Thyroid gland (tissue), 4 donors: ENCODE results near the gene OR5AP2. TPM values are rescaled to one million over a fixed set of nuclear protein-coding genes. Genes with fewer than 3 reads are reported as not detected.

Experiments
- DNase-seq, 2 donors: peaks; one replicate each; pipeline ENCODE4 v3.0.0-alpha.2; 2019
- H3K27ac ChIP-seq, 3 donors: fragments of 200-600 bp; sonication (generic); 1 replicate in 2 of 3; 2 replicates in 1 of 3; pipeline ENCODE4 v1.5.1; 2016 to 2019; ENCODE audit warnings: mild to moderate bottlenecking in 1 of 3, moderate library complexity in 1 of 3
- H3K27me3 ChIP-seq: fragments of 200-600 bp; sonication (generic); one replicate; pipeline ENCODE4 v1.5.1; 2019
- H3K36me3 ChIP-seq, 2 donors: fragments of 200-600 bp; sonication (generic); one replicate each; pipeline ENCODE4 v1.5.1; 2016 to 2019
- H3K4me1 ChIP-seq, 2 donors: fragments of 200-600 bp; sonication (generic); one replicate each; pipeline ENCODE4 v1.5.1; 2017 to 2019
- H3K4me3 ChIP-seq, 3 donors: fragments of 200-600 bp; sonication (generic); replicated peaks in 1 of 3; 1 replicate in 2 of 3; 2 replicates in 1 of 3; pipeline ENCODE4 v1.5.1; 2016; ENCODE audit warnings: mild to moderate bottlenecking in 1 of 3
- H3K9me3 ChIP-seq: fragments of 200-600 bp; sonication (generic); one replicate; pipeline ENCODE4 v1.5.1; 2017
- POLR2A ChIP-seq, 2 donors: fragments of 450-650 bp; IDR thresholded peaks; one replicate each; pipeline ENCODE4 v1.6.1; 2017; ENCODE audit warnings: antibody characterized with exemption in 2 of 2, mild to moderate bottlenecking in 2 of 2, moderate library complexity in 1 of 2
- WGBS, 2 donors: methylation state at CpG; one replicate each; pipeline ENCODE4 v1.1.5; 2017; 5-methylcytosine and 5-hydroxymethylcytosine counted together
- intact Hi-C: fragments of 100-400 bp; cut with DNase I; formaldehyde crosslinking; loops from one replicate; pipeline ENCODE4 v1.15.1; 2023
- total RNA-seq, 4 donors: library from RNA; depleted of rRNA; stranded (reverse); fragments of >200 nt; gene quantifications; one replicate each; pipeline ENCODE4 v1.2.3, GENCODE V29; 2016
- TF ChIP-seq, protein P1 (sequence below), 6 experiments: fragments of 200-600 bp in 3 of 6; fragments of 450-650 bp in 3 of 6; sonication (generic) in 3 of 6; IDR thresholded peaks; one replicate each; pipeline ENCODE4 v1.5.1; 2016 to 2019; ENCODE audit warnings: antibody characterized with exemption in 6 of 6, mild to moderate bottlenecking in 2 of 6, inconsistent platforms in 1 of 6, moderate library complexity in 1 of 6

OR5AP2 gene
- total RNA-seq, 4 donors from 2014 or later = not detected

DNA sequence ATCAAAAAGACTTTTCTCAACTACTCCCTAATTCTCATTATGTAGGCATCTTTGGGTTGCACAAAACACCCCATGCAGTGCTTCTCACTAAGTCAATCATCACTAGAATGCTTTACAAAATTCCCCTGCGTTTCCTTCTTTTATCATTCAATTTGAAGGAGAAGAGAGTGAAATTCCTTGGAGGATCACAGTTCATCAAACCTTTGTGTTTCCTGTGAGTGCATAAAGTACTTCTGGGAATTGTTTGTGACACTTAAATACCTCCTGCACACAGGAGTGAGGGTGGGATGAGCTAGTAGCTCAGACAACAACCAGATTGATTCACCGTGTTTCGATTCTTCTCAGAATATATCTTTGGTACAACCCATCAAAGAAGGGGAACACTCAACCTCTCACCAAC is 17.5 kb upstream of the OR5AP2 start:
- intact Hi-C loops = no loop called here

DNA sequence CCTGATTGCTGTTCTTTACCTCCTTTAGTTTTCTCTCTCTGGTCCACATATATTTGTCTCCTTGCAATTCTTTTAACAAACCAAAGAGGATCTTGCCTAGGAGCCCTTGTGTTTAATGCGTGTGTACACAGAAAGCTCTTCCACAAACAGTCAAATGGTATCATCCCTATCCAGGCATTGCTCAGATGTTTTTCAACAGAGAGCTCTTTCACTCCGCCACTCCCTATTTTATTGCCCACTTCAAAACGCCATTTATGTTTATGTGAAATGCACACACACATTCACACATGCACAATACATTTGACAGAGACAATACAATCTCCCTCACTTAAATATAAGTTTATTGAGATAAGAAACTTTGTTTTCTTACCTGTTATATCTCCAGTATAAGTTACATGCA is 4.7 kb downstream of the OR5AP2 start:
- intact Hi-C loops = no loop called here
- TF ChIP-seq, protein P1, sequence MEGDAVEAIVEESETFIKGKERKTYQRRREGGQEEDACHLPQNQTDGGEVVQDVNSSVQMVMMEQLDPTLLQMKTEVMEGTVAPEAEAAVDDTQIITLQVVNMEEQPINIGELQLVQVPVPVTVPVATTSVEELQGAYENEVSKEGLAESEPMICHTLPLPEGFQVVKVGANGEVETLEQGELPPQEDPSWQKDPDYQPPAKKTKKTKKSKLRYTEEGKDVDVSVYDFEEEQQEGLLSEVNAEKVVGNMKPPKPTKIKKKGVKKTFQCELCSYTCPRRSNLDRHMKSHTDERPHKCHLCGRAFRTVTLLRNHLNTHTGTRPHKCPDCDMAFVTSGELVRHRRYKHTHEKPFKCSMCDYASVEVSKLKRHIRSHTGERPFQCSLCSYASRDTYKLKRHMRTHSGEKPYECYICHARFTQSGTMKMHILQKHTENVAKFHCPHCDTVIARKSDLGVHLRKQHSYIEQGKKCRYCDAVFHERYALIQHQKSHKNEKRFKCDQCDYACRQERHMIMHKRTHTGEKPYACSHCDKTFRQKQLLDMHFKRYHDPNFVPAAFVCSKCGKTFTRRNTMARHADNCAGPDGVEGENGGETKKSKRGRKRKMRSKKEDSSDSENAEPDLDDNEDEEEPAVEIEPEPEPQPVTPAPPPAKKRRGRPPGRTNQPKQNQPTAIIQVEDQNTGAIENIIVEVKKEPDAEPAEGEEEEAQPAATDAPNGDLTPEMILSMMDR (IDR thresholded peaks at IDR 0.05) = no peak
- no peak for TF ChIP-seq POLR2A (IDR thresholded peaks at IDR 0.05)
- H3K36me3 ChIP-seq = no peaks in the 10 kb centered on the region
- no peak overlapping the region for H3K4me3 ChIP-seq
- no peaks in the 10 kb centered on the region for H3K9me3 ChIP-seq
- H3K27me3 ChIP-seq = no peaks in the 10 kb centered on the region
- no peak for DNase-seq
- no peaks in the 10 kb centered on the region for H3K4me1 ChIP-seq
- WGBS, 2 donors = 63 to 71% methylated on average over 3 of the region's 3 CpGs
- no peak overlapping the region for H3K27ac ChIP-seq

More for the DNA sequence above, 17.5 kb upstream of the OR5AP2 start:
- no peak overlapping the region for H3K4me3 ChIP-seq
- no peak for DNase-seq
- 13 to 14% methylated on average over 3 of the region's 3 CpGs for WGBS, 2 donors
- no peaks in the 10 kb centered on the region for H3K4me1 ChIP-seq
- H3K27ac ChIP-seq = no peak overlapping the region
- TF ChIP-seq, protein P1 (IDR thresholded peaks at IDR 0.05) = no peak
- TF ChIP-seq POLR2A (IDR thresholded peaks at IDR 0.05) = no peak
- no peaks in the 10 kb centered on the region for H3K27me3 ChIP-seq
- H3K36me3 ChIP-seq = no peaks in the 10 kb centered on the region
- no peaks in the 10 kb centered on the region for H3K9me3 ChIP-seq

DNA sequence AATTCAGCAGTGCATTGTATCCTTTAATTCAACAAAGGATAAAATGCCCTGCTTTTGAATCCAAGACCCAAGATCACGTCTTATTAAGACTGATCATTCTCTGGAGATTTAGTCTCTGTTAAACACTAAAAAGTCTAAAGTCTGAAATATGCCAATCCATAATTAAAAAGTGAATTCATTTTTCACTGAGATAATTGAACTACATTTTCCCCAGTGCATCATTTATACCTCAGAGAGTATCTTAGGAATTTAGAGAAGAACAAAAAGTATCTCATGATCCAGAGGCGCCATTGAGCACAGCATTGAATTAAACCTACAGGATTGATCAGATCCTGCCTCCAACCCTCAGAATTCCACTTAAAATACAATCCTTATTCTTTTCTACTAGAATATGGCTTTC is 5.4 kb downstream of the OR5AP2 start:
- DNase-seq = no peak
- intact Hi-C loops = no loop called here
- TF ChIP-seq, protein P1 (IDR thresholded peaks at IDR 0.05) = no peak
- Histone ChIP-seq H3K36me3 (no peaks in the 10 kb centered on the region), H3K27ac (no peak overlapping the region), H3K4me3 (no peak overlapping the region), H3K9me3 (no peaks in the 10 kb centered on the region), H3K4me1 (no peaks in the 10 kb centered on the region), H3K27me3 (no peaks in the 10 kb centered on the region)
- 66 to 72% methylated on average over 2 of the region's 2 CpGs for WGBS, 2 donors

DNA sequence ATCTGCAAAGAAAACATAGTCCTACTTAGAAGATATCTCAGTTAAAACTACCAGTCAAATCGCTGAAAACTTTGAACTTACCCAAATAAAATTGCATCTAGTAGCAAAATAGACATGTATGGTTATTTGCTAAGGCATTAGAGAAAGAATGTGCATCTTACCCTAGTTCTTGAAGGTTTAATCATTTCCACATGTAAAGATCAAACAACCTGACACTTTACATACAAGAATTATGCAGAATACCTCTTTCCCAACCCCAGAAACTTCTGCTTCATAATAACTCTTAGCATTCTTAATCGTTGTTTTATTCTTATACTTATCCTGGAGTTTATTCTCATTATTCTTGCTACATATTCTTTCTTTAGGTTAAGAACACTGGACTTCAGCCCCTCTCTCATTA is 9.9 kb downstream of the OR5AP2 start:
- no peak for DNase-seq
- no peak overlapping the region for H3K4me3 ChIP-seq
- intact Hi-C loops = no loop called here
- no peaks in the 10 kb centered on the region for H3K27me3 ChIP-seq
- 78 to 84% methylated on average over 2 of the region's 2 CpGs for WGBS, 2 donors
- TF ChIP-seq, protein P1 (IDR thresholded peaks at IDR 0.05) = no peak
- TF ChIP-seq POLR2A (IDR thresholded peaks at IDR 0.05) = no peak
- H3K9me3 ChIP-seq = no peaks in the 10 kb centered on the region
- H3K27ac ChIP-seq = no peak overlapping the region
- H3K36me3 ChIP-seq = no peaks in the 10 kb centered on the region
- no peaks in the 10 kb centered on the region for H3K4me1 ChIP-seq

DNA sequence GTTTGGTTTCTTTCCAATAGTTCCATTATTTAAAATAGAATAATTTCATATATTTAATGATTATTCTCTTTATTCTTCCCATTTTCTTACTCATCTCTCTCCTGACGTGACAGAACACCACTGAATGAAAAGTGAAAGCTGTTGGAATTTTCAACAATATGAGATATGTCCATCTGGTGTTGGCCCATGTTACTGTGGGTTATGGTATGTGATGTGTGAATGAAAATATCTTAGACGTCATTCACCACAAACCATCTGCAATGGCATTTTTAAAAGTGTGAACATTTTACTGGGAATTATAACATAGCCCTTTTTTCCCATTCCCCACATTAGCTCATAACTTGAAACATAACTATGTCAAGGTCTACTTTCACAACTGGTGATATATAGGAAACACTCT is 16.3 kb downstream of the OR5AP2 start:
- no peaks in the 10 kb centered on the region for H3K36me3 ChIP-seq
- 61 to 72% methylated on average over 2 of the region's 2 CpGs for WGBS, 2 donors
- no peaks in the 10 kb centered on the region for H3K4me1 ChIP-seq
- intact Hi-C loops = no loop called here
- H3K4me3 ChIP-seq = no peak overlapping the region
- H3K27ac ChIP-seq = no peak overlapping the region
- no peaks in the 10 kb centered on the region for H3K9me3 ChIP-seq
- no peak for DNase-seq
- no peaks in the 10 kb centered on the region for H3K27me3 ChIP-seq
- no peak for TF ChIP-seq POLR2A (IDR thresholded peaks at IDR 0.05)
- TF ChIP-seq, protein P1 (IDR thresholded peaks at IDR 0.05) = no peak
